ENCODE measurements around the gene NPRL2. TPM values are rescaled to one million over a fixed set of nuclear protein-coding genes. Genes with fewer than 3 reads are reported as not detected.

NPRL2 gene
- total and polyA plus RNA-seq, 2 of the 13 experiments (the other 11 are each of a cell fraction or from before 2014, with no cell fraction given): 30.6 to 51.4 TPM

- TF ChIP-seq ZNF232 (CRISPR knock-in tag; IDR thresholded peaks at IDR 0.05; ENCODE audit: borderline replicate concordance) (peak; percentile 26; the same call in 1 of the 2 replicates), ZNF484 (CRISPR knock-in tag; IDR thresholded peaks at IDR 0.05; ENCODE audit: borderline replicate concordance, low read depth) (no peak), FOXK1 (CRISPR knock-in tag; IDR thresholded peaks at IDR 0.05; ENCODE audit: borderline replicate concordance, low read depth) (peak; percentile 45; the same call in 1 of the 2 replicates), GMEB2 (CRISPR knock-in tag; IDR thresholded peaks at IDR 0.05; ENCODE audit: low read depth) (no peak), TBL1XR1 (IDR thresholded peaks at IDR 0.05; ENCODE audit: borderline replicate concordance, low read length, partially characterized antibody) (peak; percentile 4), CREM (IDR thresholded peaks at IDR 0.05) (peak; percentile 48; the same call in 1 of the 2 replicates), CREM (CRISPR knock-in tag; IDR thresholded peaks at IDR 0.05) (no peak), ZNF770 (CRISPR knock-in tag; IDR thresholded peaks at IDR 0.05) (peak; percentile 37; the same call in 1 of the 2 replicates), GABPB1 (CRISPR knock-in tag; IDR thresholded peaks at IDR 0.05) (peak; percentile 42; the same call in 1 of the 2 replicates), ZNF749 (CRISPR knock-in tag; IDR thresholded peaks at IDR 0.05; ENCODE audit: borderline replicate concordance) (peak; percentile 17; the same call in 1 of the 2 replicates)
- TF ChIP-seq, protein P1, sequence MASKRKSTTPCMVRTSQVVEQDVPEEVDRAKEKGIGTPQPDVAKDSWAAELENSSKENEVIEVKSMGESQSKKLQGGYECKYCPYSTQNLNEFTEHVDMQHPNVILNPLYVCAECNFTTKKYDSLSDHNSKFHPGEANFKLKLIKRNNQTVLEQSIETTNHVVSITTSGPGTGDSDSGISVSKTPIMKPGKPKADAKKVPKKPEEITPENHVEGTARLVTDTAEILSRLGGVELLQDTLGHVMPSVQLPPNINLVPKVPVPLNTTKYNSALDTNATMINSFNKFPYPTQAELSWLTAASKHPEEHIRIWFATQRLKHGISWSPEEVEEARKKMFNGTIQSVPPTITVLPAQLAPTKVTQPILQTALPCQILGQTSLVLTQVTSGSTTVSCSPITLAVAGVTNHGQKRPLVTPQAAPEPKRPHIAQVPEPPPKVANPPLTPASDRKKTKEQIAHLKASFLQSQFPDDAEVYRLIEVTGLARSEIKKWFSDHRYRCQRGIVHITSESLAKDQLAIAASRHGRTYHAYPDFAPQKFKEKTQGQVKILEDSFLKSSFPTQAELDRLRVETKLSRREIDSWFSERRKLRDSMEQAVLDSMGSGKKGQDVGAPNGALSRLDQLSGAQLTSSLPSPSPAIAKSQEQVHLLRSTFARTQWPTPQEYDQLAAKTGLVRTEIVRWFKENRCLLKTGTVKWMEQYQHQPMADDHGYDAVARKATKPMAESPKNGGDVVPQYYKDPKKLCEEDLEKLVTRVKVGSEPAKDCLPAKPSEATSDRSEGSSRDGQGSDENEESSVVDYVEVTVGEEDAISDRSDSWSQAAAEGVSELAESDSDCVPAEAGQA (IDR thresholded peaks at IDR 0.05; ENCODE audit: low read depth): no peak
- TF ChIP-seq, protein P1 (CRISPR knock-in tag; IDR thresholded peaks at IDR 0.05; ENCODE audit: borderline replicate concordance): peak; percentile 14; the same call in 1 of the 2 replicates
- TF ChIP-seq, protein P2, sequence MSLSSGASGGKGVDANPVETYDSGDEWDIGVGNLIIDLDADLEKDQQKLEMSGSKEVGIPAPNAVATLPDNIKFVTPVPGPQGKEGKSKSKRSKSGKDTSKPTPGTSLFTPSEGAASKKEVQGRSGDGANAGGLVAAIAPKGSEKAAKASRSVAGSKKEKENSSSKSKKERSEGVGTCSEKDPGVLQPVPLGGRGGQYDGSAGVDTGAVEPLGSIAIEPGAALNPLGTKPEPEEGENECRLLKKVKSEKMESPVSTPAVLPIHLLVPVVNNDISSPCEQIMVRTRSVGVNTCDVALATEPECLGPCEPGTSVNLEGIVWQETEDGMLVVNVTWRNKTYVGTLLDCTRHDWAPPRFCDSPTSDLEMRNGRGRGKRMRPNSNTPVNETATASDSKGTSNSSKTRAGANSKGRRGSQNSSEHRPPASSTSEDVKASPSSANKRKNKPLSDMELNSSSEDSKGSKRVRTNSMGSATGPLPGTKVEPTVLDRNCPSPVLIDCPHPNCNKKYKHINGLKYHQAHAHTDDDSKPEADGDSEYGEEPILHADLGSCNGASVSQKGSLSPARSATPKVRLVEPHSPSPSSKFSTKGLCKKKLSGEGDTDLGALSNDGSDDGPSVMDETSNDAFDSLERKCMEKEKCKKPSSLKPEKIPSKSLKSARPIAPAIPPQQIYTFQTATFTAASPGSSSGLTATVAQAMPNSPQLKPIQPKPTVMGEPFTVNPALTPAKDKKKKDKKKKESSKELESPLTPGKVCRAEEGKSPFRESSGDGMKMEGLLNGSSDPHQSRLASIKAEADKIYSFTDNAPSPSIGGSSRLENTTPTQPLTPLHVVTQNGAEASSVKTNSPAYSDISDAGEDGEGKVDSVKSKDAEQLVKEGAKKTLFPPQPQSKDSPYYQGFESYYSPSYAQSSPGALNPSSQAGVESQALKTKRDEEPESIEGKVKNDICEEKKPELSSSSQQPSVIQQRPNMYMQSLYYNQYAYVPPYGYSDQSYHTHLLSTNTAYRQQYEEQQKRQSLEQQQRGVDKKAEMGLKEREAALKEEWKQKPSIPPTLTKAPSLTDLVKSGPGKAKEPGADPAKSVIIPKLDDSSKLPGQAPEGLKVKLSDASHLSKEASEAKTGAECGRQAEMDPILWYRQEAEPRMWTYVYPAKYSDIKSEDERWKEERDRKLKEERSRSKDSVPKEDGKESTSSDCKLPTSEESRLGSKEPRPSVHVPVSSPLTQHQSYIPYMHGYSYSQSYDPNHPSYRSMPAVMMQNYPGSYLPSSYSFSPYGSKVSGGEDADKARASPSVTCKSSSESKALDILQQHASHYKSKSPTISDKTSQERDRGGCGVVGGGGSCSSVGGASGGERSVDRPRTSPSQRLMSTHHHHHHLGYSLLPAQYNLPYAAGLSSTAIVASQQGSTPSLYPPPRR (CRISPR knock-in tag; IDR thresholded peaks at IDR 0.05; ENCODE audit: borderline replicate concordance): peak; percentile 68
Observed at GRCh38 chr3:50321336-50322114, 29.1 kb downstream of the NPRL2 start (continued).

Data from HepG2 (cell line).